Esophagus squamous epithelium (tissue), 5 donors: ENCODE measurements around the gene TUBD1. TPM values are rescaled to one million over a fixed set of nuclear protein-coding genes. Genes with fewer than 3 reads are reported as not detected.
A peak's percentile ranks its signal among the peaks of the same experiment; 100 is the strongest.
"Not testable (repeated sequence)": the region's sequence is repeated elsewhere in the genome, so short reads cannot be mapped to it uniquely, and the experiment has no call there.

Experiments used
- DNase-seq: peaks from one replicate; lab custom pipeline; 2025; lab: John Stamatoyannopoulos, UW
- H3K27ac ChIP-seq, 4 donors: fragments of 200-600 bp; sonication (generic); one replicate each; pipeline ENCODE4 v1.5.1; 2016 to 2019; ENCODE audit warnings: mild to moderate bottlenecking in 1 of 4
- H3K27me3 ChIP-seq, 4 donors: fragments of 200-600 bp; sonication (generic); 1 replicate in 3 of 4; 2 replicates in 1 of 4; pipeline versions ENCODE4 v1.5.1 to v1.6.0; 2017 to 2021; ENCODE audit warnings: antibody characterized with exemption in 1 of 4
- H3K36me3 ChIP-seq, 3 donors: fragments of 200-600 bp; sonication (generic); one replicate each; pipeline ENCODE4 v1.5.1; 2016 to 2019
- H3K4me1 ChIP-seq, 3 donors: fragments of 200-600 bp; sonication (generic); one replicate each; pipeline ENCODE4 v1.5.1; 2017 to 2019
- H3K4me3 ChIP-seq, 4 donors: fragments of 200-600 bp; sonication (generic); 1 replicate in 3 of 4; 2 replicates in 1 of 4; pipeline ENCODE4 v1.5.1; 2016 to 2019; ENCODE audit warnings: mild to moderate bottlenecking in 2 of 4, moderate library complexity in 1 of 4
- H3K9me3 ChIP-seq, 3 donors: fragments of 200-600 bp; sonication (generic); one replicate each; pipeline ENCODE4 v1.5.1; 2016 to 2019
- CTCF ChIP-seq, 6 experiments: fragments of 450-650 bp in 4 of 6; fragments of 200-600 bp in 2 of 6; sonication (generic) in 2 of 6; IDR thresholded peaks; one replicate each; pipeline ENCODE4 v1.5.1; 2016 to 2019; ENCODE audit warnings: antibody characterized with exemption in 6 of 6, mild to moderate bottlenecking in 4 of 6, moderate library complexity in 4 of 6
- POLR2A ChIP-seq, 4 donors: fragments of 450-650 bp; IDR thresholded peaks; one replicate each; pipeline ENCODE4 v1.6.1; 2017; ENCODE audit warnings: antibody characterized with exemption in 4 of 4, mild to moderate bottlenecking in 4 of 4, moderate library complexity in 3 of 4
- WGBS, 2 donors: methylation state at CpG; one replicate each; pipeline ENCODE4 v1.1.5; 2018; 5-methylcytosine and 5-hydroxymethylcytosine counted together
- intact Hi-C: fragments of 100-400 bp; cut with DNase I; formaldehyde crosslinking; loops from one replicate; pipeline ENCODE4 v1.15.0; 2022
- total RNA-seq, 4 donors: library from RNA; depleted of rRNA; stranded (reverse); fragments of >200 nt; gene quantifications; one replicate each; pipeline ENCODE4 v1.1.0, GENCODE V29; 2016
- donor health status: DM: yes; HTN: yes; CAD: no.

The TUBD1 gene, protein sequence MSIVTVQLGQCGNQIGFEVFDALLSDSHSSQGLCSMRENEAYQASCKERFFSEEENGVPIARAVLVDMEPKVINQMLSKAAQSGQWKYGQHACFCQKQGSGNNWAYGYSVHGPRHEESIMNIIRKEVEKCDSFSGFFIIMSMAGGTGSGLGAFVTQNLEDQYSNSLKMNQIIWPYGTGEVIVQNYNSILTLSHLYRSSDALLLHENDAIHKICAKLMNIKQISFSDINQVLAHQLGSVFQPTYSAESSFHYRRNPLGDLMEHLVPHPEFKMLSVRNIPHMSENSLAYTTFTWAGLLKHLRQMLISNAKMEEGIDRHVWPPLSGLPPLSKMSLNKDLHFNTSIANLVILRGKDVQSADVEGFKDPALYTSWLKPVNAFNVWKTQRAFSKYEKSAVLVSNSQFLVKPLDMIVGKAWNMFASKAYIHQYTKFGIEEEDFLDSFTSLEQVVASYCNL
- total RNA-seq, result 10 to 100 TPM in 2 of 4 donors, 1 to 10 TPM in 2; 8.0 to 16.0 (median 12.5) TPM

GRCh38 chr17:59892924-59893675, at the start of gene TUBD1, which contains the start of gene RPS6KB1:
Gene TUBD1, minus strand, starts transcription at chr17:59892943. Its CDS starts 1,941 bp downstream, at chr17:59891002.
Gene RPS6KB1, plus strand, starts transcription at chr17:59893121. Its CDS starts 64 bp downstream, at chr17:59893185.
- peak in 3 of 4 donors; percentile 81 to 94 (median 94) for TF ChIP-seq POLR2A (IDR thresholded peaks at IDR 0.05)
- peak in 1 of 6 experiments; percentile 45 for TF ChIP-seq CTCF (IDR thresholded peaks at IDR 0.05)
- Histone ChIP-seq H3K4me3 (peak within 1 kb of the TSS; percentile 87 to 100 (median 98)), H3K4me1 (peaks cover 21 to 63% (median 29%) of the 10 kb centered on the region in 3 donors), H3K27ac (peak within 1 kb of the TSS; percentile 95 to 97 (median 96)), H3K36me3 (peaks cover 0 to 35% (median 0%) of the 10 kb centered on the region in 3 donors), H3K27me3 (no peaks in the 10 kb centered on the region), H3K9me3 (no peaks in the 10 kb centered on the region)
- 0 to 1% methylated on average over 11 to 22 of the region's 61 CpGs for WGBS, 2 donors
- intact Hi-C loops, result no loop called here
- peak; percentile 87 for DNase-seq

- Histone ChIP-seq H3K9me3 (no peaks in the 10 kb centered on the region), H3K27ac (peak overlapping the region in 1 of 4 donors; percentile 29), H3K36me3 (peaks cover 14 to 97% (median 36%) of the 10 kb centered on the region in 3 donors), H3K27me3 (no peaks in the 10 kb centered on the region), H3K4me3 (no peak overlapping the region), H3K4me1 (no peaks in the 10 kb centered on the region)
- 65 to 82% methylated on average over 1 of the region's 1 CpG for WGBS, 2 donors
- TF ChIP-seq POLR2A (IDR thresholded peaks at IDR 0.05), result no peak
- TF ChIP-seq CTCF (IDR thresholded peaks at IDR 0.05), result no peak
- no peak for DNase-seq
- intact Hi-C loops, result no loop called here
Observed at GRCh38 chr17:59941131-59941530, 48.4 kb upstream of the TUBD1 start.

DNA sequence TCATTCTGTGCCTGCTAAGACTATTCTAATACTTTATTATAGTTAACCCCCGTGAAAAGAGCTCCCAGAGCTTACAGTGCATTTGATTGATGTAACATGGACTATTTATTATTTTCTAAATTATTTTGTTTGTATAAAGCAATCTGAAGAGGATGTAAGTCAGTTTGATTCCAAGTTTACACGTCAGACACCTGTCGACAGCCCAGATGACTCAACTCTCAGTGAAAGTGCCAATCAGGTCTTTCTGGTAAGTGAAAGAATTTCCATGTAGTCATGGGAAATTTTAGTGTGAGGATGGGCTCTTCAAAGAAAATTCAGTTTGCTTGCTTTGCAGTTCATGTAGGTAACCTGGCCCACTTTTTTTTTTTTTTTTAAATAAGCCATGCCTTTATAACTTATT, 48.0 kb upstream of the TUBD1 start:
- Histone ChIP-seq H3K36me3 (peaks cover 15 to 97% (median 36%) of the 10 kb centered on the region in 3 donors), H3K27ac (peak overlapping the region in 2 of 4 donors; percentile 25 to 29)
- H3K27me3 ChIP-seq, intact Hi-C loops, H3K9me3 ChIP-seq, DNase-seq, H3K4me3 ChIP-seq, H3K4me1 ChIP-seq: not testable (repeated sequence)
- WGBS, 2 donors, result 30 to 52% methylated on average over 3 of the region's 3 CpGs

- WGBS, 2 donors, result 90 to 100% methylated on average over 1 of the region's 1 CpG
- intact Hi-C loops, result not testable (repeated sequence)
Observed at GRCh38 chr17:59933317-59933716, 40.6 kb upstream of the TUBD1 start.

GRCh38 chr17:59930768-59931167, 38.0 kb upstream of the TUBD1 start:
- not testable (repeated sequence) for DNase-seq

More at GRCh38 chr17:59933317-59933716, 40.6 kb upstream of the TUBD1 start:
- not testable (repeated sequence) for H3K27me3 ChIP-seq, H3K4me1 ChIP-seq, DNase-seq, H3K9me3 ChIP-seq, H3K27ac ChIP-seq, H3K4me3 ChIP-seq
- H3K36me3 ChIP-seq, result peaks cover 21 to 100% (median 41%) of the 10 kb centered on the region in 3 donors

GRCh38 chr17:59930121-59930520, 37.4 kb upstream of the TUBD1 start:
- intact Hi-C loops, H3K9me3 ChIP-seq, H3K4me1 ChIP-seq, DNase-seq, H3K27me3 ChIP-seq, H3K27ac ChIP-seq, H3K4me3 ChIP-seq: not testable (repeated sequence)
- H3K36me3 ChIP-seq, result peaks cover 5 to 100% (median 41%) of the 10 kb centered on the region in 3 donors
- 96 to 100% methylated on average over 2 of the region's 2 CpGs for WGBS, 2 donors

More at GRCh38 chr17:59930768-59931167, 38.0 kb upstream of the TUBD1 start:
- intact Hi-C loops, H3K4me3 ChIP-seq, H3K9me3 ChIP-seq, H3K4me1 ChIP-seq, H3K27me3 ChIP-seq, H3K27ac ChIP-seq: not testable (repeated sequence)
- 31 to 32% methylated on average over 2 to 3 of the region's 3 CpGs for WGBS, 2 donors
- H3K36me3 ChIP-seq, result peaks cover 9 to 100% (median 45%) of the 10 kb centered on the region in 3 donors

DNA sequence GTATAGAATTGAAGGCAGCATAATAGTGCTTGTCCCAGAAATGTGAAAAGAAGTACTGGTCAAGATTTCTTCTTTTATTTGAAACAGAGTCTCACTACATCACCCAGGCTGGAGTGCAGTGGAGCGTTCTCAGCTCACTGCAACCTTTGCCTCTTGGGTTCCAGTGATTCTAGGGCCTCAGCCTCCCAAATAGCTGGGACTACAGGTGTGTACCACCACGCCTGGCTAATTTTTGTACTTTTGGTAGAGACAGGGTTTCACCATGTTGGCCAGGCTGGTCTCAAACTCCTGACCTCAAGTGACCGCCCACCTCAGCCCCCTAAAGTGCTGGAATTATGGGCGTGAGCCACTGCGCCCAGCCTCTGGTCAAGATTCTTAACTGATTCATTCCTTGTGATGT, 27.9 kb upstream of the TUBD1 start:
- H3K27me3 ChIP-seq, DNase-seq, H3K4me1 ChIP-seq, H3K4me3 ChIP-seq, H3K9me3 ChIP-seq, H3K27ac ChIP-seq, intact Hi-C loops: not testable (repeated sequence)
- H3K36me3 ChIP-seq, result peaks cover 4 to 97% (median 29%) of the 10 kb centered on the region in 3 donors
- WGBS, 2 donors, result 92 to 98% methylated on average over 3 to 5 of the region's 5 CpGs
